GM21526 (cell line): Measurements from ENCODE around the gene E4F1.

Experiments
- ATAC-seq: cut with Tn5 transposase; IDR thresholded peaks from one replicate; pipeline ENCODE4 v1.9.1; 2021; ENCODE audit warnings: moderate library complexity; ENCODE audit not compliant: unreplicated experiment, low FRiP score

The E4F1 gene

GRCh38 chr16:2205967-2206313, 17.5 kb upstream of the E4F1 start:
- peak; percentile 9 for ATAC-seq

GRCh38 chr16:2206420-2206779, 17.0 kb upstream of the E4F1 start:
- ATAC-seq, result no peak

GRCh38 chr16:2206780-2207433, 16.5 kb upstream of the E4F1 start:
- no peak for ATAC-seq

GRCh38 chr16:2207872-2208271, 15.5 kb upstream of the E4F1 start:
- ATAC-seq, result no peak

GRCh38 chr16:2208308-2208707, 15.1 kb upstream of the E4F1 start:
- no peak for ATAC-seq

- ATAC-seq, result no peak
Observed at GRCh38 chr16:2208772-2209171, 14.6 kb upstream of the E4F1 start.

- ATAC-seq, result no peak
Observed at GRCh38 chr16:2209258-2210008, 14.0 kb upstream of the E4F1 start.

GRCh38 chr16:2210009-2210332, 13.4 kb upstream of the E4F1 start:
- no peak for ATAC-seq

- ATAC-seq, result no peak
Observed at GRCh38 chr16:2210386-2211365, 12.7 kb upstream of the E4F1 start, which contains the start of gene BRICD5. BRICD5 (minus strand) TSS chr16:2210863; CDS start chr16:2210833, 30 bp downstream.

GRCh38 chr16:2211923-2212347, 11.5 kb upstream of the E4F1 start:
- no peak for ATAC-seq

- no peak for ATAC-seq
Observed at GRCh38 chr16:2212362-2213324, 10.7 kb upstream of the E4F1 start.

- no peak for ATAC-seq
Observed at GRCh38 chr16:2213817-2214718, 9.3 kb upstream of the E4F1 start.

GRCh38 chr16:2214719-2214968, 8.7 kb upstream of the E4F1 start, which contains the start of gene PGP:
PGP (minus strand) TSS chr16:2214840; CDS start chr16:2214777, 63 bp downstream.
- no peak for ATAC-seq

GRCh38 chr16:2216330-2216729, 7.1 kb upstream of the E4F1 start:
- ATAC-seq, result no peak

GRCh38 chr16:2223942-2224486, 623 bp downstream of the E4F1 start:
- ATAC-seq, result no peak

GRCh38 chr16:2226245-2226793, 2.9 kb downstream of the E4F1 start:
- ATAC-seq, result no peak

- ATAC-seq, result no peak
Observed at GRCh38 chr16:2226918-2227317, 3.5 kb downstream of the E4F1 start.

- ATAC-seq, result no peak
Observed at GRCh38 chr16:2228161-2228824, 4.9 kb downstream of the E4F1 start.
